ENCODE measurements around the gene LIMS1.

Gene LIMS1

DNA sequence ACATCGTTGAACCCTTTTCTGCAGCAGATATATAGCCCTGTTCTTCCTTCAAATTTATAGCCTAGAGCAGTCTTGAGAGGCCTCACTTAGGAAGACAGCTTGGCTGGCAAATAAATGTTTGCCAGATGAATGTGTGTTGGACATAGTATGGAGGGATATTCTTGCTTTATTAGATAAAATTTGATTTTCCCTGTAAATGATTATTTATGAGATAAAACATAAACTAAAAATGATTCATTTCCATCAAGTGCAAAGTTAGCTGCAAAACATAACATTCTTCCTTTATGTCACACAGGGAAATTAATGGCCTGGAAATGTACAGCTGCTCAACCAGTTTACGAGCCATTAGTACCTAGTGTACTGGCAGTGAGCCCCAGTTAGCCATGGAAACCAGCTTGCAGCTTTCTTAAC, 82.5 kb downstream of the LIMS1 start (continued):
- TF ChIP-seq ZNF501 (tag by site-specific recombination; IDR thresholded peaks at IDR 0.05) (no peak), ZNF24 (tag by site-specific recombination; IDR thresholded peaks at IDR 0.05) (no peak), KLF1 (tag by site-specific recombination; IDR thresholded peaks at IDR 0.05) (no peak), ZNF132 (tag by site-specific recombination; IDR thresholded peaks at IDR 0.05; ENCODE audit: borderline replicate concordance) (no peak), ZFP3 (tag by site-specific recombination; IDR thresholded peaks at IDR 0.05; ENCODE audit: low read depth) (no peak), ZNF549 (tag by site-specific recombination; IDR thresholded peaks at IDR 0.05) (no peak), ZNF423 (tag by site-specific recombination; IDR thresholded peaks at IDR 0.05) (no peak), ZFHX2 (tag by site-specific recombination; conservative IDR thresholded peaks at IDR 0.05) (no peak), ZNF624 (tag by site-specific recombination; IDR thresholded peaks at IDR 0.05) (no peak), ZNF302 (tag by site-specific recombination; IDR thresholded peaks at IDR 0.05; ENCODE audit: low read depth) (no peak), ZNF596 (tag by site-specific recombination; IDR thresholded peaks at IDR 0.05) (no peak), ZNF350 (tag by site-specific recombination; IDR thresholded peaks at IDR 0.05) (no peak), ZNF548 (tag by site-specific recombination; IDR thresholded peaks at IDR 0.05) (no peak), SCRT2 (tag by site-specific recombination; IDR thresholded peaks at IDR 0.05) (no peak), ZNF37A (tag by site-specific recombination; IDR thresholded peaks at IDR 0.05) (no peak), ZNF10 (tag by site-specific recombination; IDR thresholded peaks at IDR 0.05) (no peak), ZNF830 (tag by site-specific recombination; IDR thresholded peaks at IDR 0.05; ENCODE audit: low read depth) (no peak), ZSCAN30 (tag by site-specific recombination; IDR thresholded peaks at IDR 0.05) (peak; percentile 73; the same call in 1 of the 2 replicates), ZNF677 (tag by site-specific recombination; IDR thresholded peaks at IDR 0.05) (no peak), EGR2 (tag by site-specific recombination; IDR thresholded peaks at IDR 0.05; ENCODE audit: low read depth) (no peak), ZIC2 (tag by site-specific recombination; IDR thresholded peaks at IDR 0.05) (peak; percentile 47), ZNF174 (tag by site-specific recombination; IDR thresholded peaks at IDR 0.05) (no peak), ZNF248 (tag by site-specific recombination; IDR thresholded peaks at IDR 0.05) (no peak), ZNF175 (tag by site-specific recombination; IDR thresholded peaks at IDR 0.05) (no peak), ZNF654 (tag by site-specific recombination; IDR thresholded peaks at IDR 0.05; ENCODE audit: low read depth) (no peak), ZNF354C (tag by site-specific recombination; IDR thresholded peaks at IDR 0.05; ENCODE audit: borderline replicate concordance, low read depth) (no peak), ZNF664 (tag by site-specific recombination; IDR thresholded peaks at IDR 0.05) (no peak), KLF9 (tag by site-specific recombination; IDR thresholded peaks at IDR 0.05; ENCODE audit: low read depth) (no peak), ZBTB8A (tag by site-specific recombination; IDR thresholded peaks at IDR 0.05) (no peak), ZNF791 (tag by site-specific recombination; IDR thresholded peaks at IDR 0.05) (no peak), ZNF768 (tag by site-specific recombination; IDR thresholded peaks at IDR 0.05) (no peak), TCF7L2 (IDR thresholded peaks at IDR 0.05; ENCODE audit: borderline replicate concordance, low read depth, low read length) (peak; percentile 83)
- TF ChIP-seq, protein P1, sequence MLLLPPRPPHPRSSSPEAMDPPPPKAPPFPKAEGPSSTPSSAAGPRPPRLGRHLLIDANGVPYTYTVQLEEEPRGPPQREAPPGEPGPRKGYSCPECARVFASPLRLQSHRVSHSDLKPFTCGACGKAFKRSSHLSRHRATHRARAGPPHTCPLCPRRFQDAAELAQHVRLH (tag by site-specific recombination; IDR thresholded peaks at IDR 0.05): no peak
- TF ChIP-seq, protein P2, sequence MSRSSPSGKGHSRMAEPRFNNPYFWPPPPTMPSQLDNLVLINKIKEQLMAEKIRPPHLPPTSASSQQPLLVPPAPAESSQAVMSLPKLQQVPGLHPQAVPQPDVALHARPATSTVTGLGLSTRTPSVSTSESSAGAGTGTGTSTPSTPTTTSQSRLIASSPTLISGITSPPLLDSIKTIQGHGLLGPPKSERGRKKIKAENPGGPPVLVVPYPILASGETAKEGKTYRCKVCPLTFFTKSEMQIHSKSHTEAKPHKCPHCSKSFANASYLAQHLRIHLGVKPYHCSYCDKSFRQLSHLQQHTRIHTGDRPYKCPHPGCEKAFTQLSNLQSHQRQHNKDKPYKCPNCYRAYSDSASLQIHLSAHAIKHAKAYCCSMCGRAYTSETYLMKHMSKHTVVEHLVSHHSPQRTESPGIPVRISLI (tag by site-specific recombination; IDR thresholded peaks at IDR 0.05): no peak
- TF ChIP-seq, protein P3, sequence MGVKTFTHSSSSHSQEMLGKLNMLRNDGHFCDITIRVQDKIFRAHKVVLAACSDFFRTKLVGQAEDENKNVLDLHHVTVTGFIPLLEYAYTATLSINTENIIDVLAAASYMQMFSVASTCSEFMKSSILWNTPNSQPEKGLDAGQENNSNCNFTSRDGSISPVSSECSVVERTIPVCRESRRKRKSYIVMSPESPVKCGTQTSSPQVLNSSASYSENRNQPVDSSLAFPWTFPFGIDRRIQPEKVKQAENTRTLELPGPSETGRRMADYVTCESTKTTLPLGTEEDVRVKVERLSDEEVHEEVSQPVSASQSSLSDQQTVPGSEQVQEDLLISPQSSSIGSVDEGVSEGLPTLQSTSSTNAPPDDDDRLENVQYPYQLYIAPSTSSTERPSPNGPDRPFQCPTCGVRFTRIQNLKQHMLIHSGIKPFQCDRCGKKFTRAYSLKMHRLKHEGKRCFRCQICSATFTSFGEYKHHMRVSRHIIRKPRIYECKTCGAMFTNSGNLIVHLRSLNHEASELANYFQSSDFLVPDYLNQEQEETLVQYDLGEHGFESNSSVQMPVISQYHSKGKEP (tag by site-specific recombination; IDR thresholded peaks at IDR 0.05): peak; percentile 75
- TF ChIP-seq, protein P4, sequence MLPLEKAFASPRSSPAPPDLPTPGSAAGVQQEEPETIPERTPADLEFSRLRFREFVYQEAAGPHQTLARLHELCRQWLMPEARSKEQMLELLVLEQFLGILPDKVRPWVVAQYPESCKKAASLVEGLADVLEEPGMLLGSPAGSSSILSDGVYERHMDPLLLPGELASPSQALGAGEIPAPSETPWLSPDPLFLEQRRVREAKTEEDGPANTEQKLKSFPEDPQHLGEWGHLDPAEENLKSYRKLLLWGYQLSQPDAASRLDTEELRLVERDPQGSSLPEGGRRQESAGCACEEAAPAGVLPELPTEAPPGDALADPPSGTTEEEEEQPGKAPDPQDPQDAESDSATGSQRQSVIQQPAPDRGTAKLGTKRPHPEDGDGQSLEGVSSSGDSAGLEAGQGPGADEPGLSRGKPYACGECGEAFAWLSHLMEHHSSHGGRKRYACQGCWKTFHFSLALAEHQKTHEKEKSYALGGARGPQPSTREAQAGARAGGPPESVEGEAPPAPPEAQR (tag by site-specific recombination; IDR thresholded peaks at IDR 0.05): no peak
- TF ChIP-seq, protein P5, sequence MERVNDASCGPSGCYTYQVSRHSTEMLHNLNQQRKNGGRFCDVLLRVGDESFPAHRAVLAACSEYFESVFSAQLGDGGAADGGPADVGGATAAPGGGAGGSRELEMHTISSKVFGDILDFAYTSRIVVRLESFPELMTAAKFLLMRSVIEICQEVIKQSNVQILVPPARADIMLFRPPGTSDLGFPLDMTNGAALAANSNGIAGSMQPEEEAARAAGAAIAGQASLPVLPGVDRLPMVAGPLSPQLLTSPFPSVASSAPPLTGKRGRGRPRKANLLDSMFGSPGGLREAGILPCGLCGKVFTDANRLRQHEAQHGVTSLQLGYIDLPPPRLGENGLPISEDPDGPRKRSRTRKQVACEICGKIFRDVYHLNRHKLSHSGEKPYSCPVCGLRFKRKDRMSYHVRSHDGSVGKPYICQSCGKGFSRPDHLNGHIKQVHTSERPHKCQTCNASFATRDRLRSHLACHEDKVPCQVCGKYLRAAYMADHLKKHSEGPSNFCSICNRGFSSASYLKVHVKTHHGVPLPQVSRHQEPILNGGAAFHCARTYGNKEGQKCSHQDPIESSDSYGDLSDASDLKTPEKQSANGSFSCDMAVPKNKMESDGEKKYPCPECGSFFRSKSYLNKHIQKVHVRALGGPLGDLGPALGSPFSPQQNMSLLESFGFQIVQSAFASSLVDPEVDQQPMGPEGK (tag by site-specific recombination; IDR thresholded peaks at IDR 0.05): no peak
